GM21390 (cell line): ENCODE data around the gene MBOAT1.
"Not testable (repeated sequence)": the region's sequence is repeated elsewhere in the genome, so short reads cannot be mapped to it uniquely, and the experiment has no call there.

Experiments
- ATAC-seq: cut with Tn5 transposase; IDR thresholded peaks from one replicate; pipeline ENCODE4 v1.9.1; 2021; ENCODE audit not compliant: unreplicated experiment

MBOAT1 gene

DNA sequence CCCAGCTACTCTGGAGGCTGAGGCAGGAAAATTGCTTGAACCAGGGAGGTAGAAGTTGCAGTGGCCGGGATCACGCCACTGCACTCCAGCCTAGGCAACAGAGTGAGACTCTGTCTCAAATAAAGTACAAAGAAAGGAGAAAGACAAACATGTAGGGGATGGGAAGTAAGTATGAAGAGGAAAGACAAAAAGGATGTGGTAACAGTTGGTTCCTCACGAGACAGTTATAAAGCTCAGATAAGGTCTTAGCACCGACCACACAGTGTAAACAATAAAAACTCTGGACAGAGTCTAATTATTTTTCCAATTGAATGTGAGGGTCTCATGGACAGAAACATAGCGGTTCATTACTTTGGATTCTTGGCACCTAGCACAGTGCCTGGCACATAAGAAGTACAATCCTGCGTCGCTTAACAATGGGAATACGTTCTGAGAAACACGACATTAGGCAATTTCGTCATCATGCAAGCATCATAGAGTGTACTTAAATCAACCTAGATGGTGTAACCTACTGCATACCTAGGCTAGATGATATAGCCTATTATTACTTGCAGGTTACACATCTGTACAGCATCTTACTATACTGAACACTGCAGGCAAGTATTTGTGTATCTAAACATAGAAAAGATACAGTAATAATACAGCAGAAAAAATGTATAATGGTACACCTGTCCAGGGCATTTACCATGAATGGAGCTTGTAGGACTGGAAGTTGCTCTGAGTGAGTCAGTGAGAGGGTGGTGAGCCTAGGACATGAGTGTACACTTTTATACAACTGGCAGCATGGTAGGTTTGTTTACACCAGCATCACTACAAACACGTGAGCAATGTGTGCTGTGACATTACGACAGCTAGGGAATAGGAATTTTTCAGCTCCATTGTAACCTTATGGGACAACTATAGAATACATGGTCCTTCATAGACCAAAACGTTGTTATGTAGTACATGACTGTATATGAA lies 38.2 kb downstream of the MBOAT1 start:
- ATAC-seq, result peak; percentile 69

DNA sequence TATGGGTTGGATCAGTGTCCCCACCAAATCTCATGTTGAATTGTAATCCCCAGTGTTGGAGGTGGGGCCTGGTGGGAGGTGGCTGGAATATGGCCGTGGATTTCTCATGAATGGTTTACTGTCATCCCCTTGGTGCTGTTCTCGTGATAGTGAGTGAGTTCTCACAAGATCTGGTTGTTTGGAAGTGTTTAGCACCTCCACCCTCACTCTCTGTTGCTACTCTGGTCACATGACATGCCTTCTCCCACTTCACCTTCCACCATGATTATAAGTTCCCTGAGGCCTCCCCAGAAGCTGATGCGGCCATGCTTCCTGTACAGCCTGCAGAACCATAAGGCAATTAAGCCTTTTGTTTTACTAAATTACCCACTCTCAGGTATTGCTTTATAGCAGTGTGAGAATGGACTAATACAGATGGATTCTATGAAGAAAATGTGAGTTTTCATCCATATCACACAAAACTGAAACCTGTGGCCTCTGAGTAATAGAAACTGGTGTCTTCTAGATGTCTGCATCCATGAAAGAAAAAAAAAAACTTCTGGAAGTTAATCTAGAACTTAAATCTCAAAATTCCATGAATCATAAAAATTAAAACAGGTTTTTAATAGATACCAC lies 39.3 kb downstream of the MBOAT1 start:
- ATAC-seq, result no peak

DNA sequence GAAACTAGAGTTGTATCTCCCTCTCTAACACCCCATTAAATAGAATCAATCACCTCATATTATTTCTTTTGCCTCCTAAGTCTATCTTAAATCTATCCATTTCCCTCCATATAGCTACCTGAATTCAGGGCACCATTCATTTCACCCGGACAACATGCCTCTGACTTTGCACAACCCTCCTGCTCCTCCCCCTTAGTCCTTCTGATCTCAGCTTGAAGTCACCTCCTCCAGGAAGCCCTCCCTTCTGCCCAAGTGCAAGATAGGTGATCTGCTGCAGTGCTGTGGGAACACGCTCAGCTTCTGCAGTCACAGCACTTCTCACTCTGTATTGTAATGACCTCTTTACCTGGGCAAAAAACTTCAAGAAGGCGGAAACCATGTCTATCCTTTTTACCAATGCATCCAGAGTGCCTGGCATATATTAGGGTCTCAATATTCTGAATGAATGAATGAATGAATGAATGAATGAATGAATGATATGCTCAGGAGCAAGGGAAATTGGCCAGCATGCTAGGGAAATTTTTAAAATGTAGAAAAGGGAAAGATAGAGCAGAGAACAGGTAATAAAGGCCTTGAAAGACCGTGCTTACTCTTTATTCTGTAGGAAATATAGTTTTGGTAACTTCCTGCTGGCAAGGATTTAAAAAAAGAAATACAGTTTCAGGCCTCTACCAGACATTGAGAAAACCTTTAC lies 41.7 kb downstream of the MBOAT1 start:
- no peak for ATAC-seq

DNA sequence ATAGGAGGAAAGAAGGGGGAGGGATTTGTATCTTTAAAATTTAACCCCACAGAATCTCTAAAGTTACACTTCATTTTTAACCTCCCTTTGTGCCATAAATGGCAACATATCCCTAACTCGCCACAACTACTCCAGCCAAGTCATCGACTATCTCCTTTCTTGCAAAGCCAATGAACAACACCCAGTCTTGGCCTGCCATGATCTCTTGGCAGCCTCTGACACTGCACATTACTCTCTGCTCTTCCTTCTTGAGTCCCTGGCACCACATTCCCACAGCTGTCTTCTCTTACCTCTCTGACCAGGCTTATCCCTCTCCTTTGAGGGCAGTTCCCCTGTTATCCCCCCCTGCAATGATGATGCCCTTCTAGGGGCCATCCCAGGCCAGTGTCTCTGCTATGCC lies 42.5 kb downstream of the MBOAT1 start:
- ATAC-seq, result no peak

DNA sequence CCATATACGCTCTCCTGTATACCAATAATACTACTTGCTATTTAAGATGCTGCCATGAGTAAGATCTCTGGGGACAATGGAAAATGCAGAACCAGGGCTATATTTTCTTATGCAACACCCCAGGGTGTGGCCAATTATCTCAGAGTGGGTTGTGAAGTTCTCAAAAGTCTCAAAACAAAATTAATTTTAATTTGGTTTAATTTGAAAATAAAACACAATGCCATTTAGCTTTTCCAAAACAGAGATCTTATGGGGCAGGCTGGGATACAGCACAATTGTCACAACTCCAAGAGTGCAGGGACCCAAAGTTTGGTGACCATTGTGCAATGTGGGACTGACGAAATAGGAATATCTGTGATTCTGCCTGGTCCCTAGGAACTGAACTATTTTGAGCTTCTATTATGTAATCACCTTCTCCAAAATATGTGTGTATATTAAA lies 43.1 kb downstream of the MBOAT1 start:
- ATAC-seq, result no peak

DNA sequence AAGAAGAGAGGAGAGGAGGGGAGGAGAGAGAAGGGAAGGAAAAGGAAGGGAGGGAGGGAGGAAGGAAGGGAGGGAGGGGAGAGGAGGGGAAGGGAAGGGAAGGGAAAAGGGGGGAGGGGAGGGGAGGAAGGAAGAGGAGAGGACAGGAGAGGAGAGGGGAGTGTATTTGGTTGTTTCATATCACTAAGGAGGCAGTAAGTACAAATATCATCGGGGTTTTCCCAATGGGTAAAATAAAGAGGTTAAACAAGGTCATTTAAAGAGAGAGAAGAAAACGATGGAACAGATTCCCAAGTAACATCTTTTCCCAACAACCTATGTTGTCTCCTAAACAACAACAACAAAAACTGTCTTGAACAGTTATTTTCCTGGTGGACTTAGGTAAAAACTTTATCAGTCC lies 43.6 kb downstream of the MBOAT1 start:
- no peak for ATAC-seq

DNA sequence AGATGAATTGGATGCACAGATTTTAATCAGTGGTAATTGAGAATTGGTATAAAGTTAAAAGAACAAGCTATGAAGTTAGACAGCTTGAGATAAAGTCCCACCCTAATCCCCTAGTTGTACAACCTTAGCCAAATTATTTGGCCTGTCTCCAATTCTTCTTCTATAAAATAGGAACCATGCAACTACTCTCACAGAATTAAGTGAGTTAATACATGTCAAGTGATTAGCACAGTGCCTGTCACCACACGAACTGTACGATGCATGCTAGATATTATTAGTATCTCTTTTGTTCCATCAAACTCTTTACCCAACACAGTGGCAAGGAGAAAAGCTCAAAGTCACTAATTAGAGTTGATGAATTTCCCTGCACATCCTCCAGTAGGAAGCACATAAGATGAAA lies 44.7 kb downstream of the MBOAT1 start:
- ATAC-seq, result no peak

DNA sequence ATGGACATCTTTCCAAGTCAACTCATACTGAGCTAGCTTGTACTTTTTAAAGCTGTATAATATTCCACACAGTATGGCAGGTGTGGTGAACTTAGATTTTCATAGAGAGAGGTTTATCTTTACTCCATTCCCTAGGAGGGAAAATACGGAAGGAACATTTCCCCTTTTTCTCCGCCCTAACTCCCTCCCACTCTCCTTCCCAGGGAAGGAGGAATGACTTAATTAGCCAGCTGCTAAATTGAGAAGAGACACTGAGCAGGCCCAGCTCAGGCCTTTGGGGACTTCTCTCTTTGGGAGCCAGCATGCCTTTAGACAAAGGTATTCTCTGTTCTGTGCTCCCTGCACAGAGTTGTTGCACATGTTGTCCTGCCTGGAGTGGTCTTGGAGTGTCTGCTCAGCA lies 46.1 kb downstream of the MBOAT1 start:
- ATAC-seq, result no peak

DNA sequence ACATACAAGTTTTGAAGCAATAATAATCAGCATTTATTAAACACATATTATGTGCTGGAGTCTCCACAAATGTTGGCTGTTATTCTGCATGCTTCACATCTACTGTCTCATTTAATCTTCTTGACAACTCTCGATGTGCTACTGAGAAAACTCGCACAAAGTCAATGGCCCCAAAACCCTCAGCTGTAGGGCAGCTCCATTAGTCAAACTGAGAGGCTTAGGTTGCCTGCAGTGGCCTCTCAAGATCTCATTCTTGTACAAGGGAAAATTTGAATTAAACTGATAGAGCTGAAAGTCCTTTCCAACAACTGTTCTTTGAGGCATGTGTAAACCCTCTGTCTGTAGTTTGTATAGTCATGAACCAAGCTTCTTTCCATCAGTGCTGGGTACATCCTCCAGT lies 49.8 kb downstream of the MBOAT1 start:
- ATAC-seq, result no peak

DNA sequence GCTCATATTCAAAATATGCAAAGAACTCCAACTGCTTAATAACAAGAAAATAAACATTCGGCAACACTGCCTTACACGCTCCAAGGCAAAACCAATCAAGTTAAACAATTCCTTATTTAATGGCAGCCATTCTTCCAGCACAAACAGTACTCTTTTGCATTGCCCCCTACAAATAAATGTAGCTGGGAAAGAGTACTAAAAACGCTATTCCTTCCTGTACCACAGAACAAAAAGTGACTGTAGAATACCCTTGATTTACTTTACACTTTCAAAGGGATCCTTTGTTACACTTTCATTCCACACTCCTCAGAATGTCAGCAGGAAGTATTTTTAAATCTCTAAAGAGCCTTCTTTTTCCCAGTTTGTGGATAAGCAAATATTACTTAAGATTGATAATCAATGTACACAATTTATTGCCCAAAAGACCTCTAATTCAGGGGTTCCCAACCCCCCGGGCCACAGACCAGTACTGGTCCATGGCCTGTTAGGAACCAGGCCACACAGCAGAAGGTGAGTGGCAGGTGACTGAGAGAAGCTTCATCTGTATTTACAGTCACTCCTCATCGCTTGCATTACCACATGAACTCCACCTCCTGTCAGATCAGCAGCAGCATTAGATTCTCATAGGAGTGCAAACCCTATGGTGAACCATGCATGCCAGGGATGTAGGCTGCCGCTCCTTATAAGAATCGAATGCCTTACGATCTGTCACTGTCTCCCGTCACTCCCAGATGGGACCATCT lies 51.6 kb downstream of the MBOAT1 start:
- ATAC-seq, result no peak

DNA sequence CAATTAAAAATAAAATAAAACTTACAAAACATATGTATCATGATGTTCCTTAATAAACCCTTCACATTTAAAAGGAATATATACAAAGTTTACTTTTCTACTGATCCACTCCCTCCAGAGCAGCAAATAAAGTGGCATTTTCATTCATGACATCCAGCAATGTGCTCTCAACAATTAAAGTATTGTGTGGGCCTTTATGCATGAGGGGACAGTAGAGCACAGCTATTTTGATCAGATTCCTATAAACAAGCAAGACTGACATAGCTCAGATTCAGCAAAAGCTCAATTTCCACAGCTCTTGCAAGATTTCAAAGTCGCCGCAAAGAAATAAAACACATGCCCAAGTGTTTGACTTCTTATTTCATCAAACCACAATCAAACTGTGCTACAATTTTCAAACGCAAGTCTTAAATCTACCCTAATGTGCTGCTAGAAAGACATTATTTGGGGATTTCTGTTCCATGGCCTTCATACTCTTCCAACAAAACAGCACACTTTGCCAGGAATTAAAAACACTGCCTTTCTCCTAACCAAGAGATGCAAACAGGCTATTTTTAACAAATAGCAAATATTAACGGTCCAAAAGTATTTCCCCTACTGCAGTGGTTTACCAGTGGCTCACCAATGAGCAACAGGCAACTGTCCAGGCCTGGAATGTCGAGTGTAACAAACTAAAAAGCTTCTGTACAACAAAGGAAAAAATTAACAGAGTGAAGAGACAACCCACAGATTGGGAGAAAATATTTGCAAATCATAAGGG lies 52.3 kb downstream of the MBOAT1 start:
- ATAC-seq, result no peak

DNA sequence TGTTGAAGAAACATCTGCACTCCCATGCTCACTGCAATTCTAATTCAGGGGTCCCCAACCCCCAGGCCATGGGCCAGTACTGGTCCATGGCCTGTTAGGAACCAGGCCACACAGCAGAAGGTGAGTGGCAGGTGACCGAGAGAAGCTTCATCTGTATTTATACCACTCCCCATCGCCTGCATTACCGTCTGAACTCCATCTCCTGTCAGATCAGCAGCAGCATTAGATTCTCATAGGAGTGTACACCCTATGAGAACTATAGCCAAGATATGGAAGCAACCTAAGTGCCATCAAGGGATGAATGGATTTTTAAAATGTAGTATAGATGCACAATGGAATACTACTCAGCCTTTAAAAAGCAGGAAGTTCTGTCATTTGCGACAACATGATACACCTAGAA lies 53.2 kb downstream of the MBOAT1 start:
- ATAC-seq, result no peak

DNA sequence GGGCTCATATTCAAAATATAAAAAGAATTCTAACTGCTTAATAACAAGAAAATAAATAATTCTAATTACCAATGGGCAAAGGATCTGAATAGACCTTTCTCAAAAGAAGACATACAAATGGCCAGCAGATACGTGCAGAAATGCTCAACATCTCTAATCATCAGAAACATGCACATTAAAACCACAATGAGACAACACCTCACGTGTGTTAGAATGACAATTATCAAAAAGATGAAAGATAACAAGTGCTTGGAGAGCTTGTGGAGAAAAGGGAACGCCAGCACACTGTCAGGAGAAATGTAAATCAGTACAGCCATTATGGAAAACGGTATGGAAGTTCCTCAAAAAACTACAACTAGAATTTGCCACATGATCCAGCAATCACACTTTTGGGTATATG lies 53.6 kb downstream of the MBOAT1 start:
- no peak for ATAC-seq

DNA sequence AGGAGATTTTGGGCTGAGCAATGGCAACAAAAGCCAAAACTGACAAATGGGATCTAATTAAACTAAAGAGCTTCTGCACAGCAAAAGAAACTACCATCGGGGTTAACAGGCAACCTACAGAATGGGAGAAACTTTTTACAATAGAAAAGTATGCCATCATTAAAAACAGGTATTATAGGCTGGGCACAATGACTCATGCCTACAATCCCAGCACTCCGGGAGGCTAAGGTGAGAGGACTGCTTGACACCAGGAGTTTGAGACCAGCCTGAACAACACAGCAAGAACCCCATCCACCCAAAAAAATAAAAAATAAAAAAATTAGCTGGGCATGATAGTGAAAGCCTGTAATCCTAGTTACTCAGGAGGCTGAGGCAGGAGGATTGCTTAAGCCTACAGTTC lies 55.4 kb downstream of the MBOAT1 start:
- no peak for ATAC-seq

DNA sequence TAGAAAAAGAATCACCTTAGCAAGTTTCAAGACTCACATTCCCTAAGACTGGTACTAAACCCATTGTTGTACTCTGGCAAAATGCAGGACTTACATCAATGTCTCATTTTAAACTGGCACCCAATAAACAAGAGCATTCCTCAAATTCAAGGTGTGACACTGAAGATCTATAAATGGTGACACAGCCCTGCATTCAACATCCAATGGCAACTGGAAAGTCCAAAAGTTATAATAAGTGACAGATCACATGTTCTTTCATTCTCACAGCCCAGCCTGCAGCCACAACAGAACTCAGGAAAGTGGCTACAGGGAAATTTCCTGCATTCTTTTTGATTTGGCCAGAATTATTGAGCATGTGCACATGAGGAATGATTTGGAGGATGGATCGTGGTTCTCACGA lies 57.5 kb downstream of the MBOAT1 start:
- ATAC-seq, result no peak

DNA sequence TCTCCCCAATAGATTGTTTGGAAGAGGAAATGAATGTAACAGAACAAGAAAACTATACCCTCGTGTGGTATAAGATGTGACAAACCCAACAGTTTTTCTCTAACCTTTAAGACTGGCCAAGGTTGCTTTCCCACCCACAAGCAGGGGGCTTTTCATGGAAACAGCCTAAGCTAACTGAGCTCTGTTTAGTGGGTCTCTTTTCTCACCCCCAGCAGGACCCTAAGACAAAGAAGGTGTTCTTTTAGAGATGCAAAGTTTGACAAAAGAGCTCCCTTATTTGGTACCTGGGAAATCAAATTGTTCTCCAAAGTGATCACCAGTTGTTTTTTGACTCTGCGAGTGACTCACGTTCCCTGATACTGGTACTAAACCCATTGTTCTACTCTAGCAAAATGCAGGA lies 59.1 kb downstream of the MBOAT1 start:
- ATAC-seq, result no peak

DNA sequence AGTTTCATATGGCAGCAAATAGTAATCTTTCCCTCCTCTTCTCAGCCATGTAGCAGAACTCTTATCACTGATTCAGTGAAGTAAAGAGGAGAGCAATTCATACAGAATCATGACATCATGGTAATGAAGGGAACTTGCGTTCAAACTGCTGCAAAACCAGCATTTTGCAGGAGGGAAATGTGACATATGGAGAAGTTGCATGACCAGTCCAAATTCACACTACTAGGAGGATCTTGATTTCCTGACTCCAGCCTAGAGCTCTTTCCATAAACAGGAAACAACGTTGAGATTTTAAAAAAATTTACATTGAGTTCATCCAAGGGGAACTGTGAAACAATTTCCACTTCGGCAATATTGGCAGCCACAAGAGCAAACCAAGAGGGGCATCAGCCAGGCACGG lies 63.8 kb downstream of the MBOAT1 start:
- no peak for ATAC-seq

DNA sequence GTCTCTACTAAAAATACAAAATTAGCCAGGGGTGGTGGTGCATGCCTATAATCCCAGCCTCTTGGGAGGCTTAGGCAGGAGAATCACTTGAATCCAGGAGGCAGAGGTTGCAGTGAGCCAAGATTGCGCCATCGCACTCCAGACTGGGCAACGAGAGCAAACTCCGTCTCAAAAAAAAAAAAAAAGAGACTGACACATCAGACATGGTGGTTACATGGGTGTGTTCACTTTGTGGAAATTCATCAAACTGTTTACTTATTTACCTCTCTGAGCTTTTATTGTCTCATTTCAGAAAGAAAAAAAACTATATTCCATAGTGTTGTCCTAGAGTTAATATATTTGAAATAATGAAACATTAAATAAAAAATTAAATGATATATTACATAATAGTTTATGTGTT lies 64.8 kb downstream of the MBOAT1 start:
- no peak for ATAC-seq

DNA sequence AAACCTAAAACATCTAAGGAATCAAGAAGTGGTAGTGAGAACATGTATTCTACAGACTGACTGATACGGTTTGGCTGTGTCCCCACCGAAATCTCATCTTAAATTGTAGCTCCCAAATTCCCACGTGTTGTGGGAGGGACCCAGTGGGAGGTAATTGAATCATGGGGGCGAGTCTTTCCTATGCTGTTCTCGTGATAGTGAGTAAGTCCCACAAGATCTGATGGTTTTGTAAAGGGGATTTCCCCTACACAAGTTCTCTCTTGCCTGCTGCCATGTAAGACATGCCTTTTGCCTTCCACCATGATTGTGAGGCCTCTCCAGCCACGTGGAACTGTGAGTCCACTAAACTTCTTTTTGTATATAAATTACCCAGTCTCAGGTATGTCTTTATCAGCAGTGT lies 65.4 kb downstream of the MBOAT1 start:
- not testable (repeated sequence) for ATAC-seq

DNA sequence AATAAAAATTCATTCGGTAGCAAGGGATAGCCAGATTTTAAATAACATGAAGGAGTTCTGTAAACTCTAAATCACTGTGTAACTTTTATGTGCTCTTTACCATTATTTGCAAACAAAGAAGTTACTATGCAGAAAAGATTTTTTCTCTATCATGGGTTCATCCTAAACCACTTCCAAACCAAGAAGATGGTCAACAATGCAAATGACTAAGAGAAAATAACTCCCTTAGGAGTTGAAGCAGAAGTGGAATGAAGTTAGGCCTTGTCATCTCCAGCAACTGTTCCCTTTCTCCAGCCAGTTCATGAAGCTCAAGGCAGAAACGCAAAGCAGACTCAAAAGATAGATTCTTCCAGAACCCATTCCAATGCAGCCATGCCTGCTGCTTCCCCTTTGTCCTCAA lies 66.0 kb downstream of the MBOAT1 start:
- no peak for ATAC-seq
